Left cardiac atrium (tissue), 4 donors: ENCODE measurements around the gene RCAN2. TPM values are rescaled to one million over a fixed set of nuclear protein-coding genes. Genes with fewer than 3 reads are reported as not detected.
A peak's percentile ranks its signal among the peaks of the same experiment; 100 is the strongest.

Source experiments
- ATAC-seq, 2 donors: fragments of 200-7000 bp; cut with Tn5 transposase; one replicate each; pipeline ENCODE4 v1.9.1; 2020; ENCODE audit warnings: mild to moderate bottlenecking in 2 of 2, moderate library complexity in 2 of 2
- DNase-seq: peaks from one replicate; pipeline ENCODE4 v3.0.0-alpha.2; 2020
- intact Hi-C, 2 donors: fragments of 100-400 bp; cut with DNase I; formaldehyde crosslinking; loops; one replicate each; pipeline versions ENCODE4 v1.14.1 to v1.15.1; 2022 to 2023
- long read RNA-seq: library from polyadenylated mRNA; unstranded; transcript quantifications from one replicate; pipeline ENCODE4 v2.0.0, GENCODE V29; 2021
- total RNA-seq, 2 donors: library from RNA; stranded (reverse); fragmentation: NEBNext Ultra II Directional; extraction: Animal tissue kit (Norgen Biotek cat#: 25700); gene quantifications; one replicate each; pipeline ENCODE4 v1.2.1, GENCODE V29; 2021
- donor health status: DM: no; HTN: yes; CAD: no.
- donor health status: DM: no; HTN: yes; CAD: no; lungs with severe emphysema.
- donor health status: DM: yes; HTN: yes; CAD: no.
- donor health status: Dilated cardiomyopathy.

RCAN2 gene
- total RNA-seq, result 100 to 1,000 TPM; 112 to 152 TPM
- long read RNA-seq, partial matches to known transcripts, result 97 of 148 reads
- long read RNA-seq, other reads (novel, unspliced or antisense), result 51 of 148 reads

DNA sequence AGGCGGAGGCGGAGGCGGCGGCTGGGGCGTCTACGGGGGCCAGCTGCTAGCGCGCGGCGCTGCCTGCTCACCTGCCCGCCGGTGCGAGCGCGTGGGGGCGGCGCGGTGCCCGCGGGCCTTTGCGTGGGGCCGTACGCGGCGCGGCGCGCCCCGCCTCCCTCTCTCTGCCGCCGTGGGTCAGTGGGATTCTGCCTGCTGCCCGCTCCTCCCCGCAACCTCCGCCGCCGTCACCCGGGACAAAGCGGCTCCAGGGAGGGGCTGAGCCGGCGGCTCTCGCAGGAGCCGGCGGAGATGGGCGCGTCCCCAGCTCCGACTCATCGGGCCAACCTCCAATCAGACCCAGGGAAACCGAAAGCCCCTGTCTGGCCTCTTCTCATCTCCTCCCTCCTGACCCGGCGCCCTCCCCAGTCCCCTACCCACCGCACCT, at the start of gene RCAN2:
RCAN2 (minus strand) TSS at position 249 of the 427 bp plus-strand sequence.
- ATAC-seq (peak; percentile 91 to 95), DNase-seq (peak; percentile 75)
- intact Hi-C loops, result loop anchor here (5.0 to 10.0 kb wide), 4 partner anchors 69 to 136 kb away; no protein-coding TSS in a partner anchor

DNA sequence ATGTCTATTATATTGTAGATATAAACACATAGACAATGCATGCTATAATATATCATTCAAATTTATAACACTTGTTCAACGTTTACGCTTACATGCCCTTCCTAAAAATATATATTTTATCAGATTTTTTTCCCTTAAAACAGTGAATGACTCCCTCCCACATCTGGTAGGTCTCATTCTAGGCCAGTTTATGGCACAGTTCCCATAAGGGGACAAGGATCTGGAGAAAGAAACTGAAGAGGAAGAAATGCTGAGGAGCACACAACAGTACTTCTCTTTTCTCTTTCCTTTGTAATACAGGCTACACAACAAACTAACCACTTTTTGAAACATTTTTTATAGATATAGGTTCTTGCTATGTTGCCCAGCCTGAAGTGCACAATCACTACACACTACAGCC, 48.6 kb upstream of the RCAN2 start:
- ATAC-seq (no peak), DNase-seq (no peak)
- intact Hi-C loops, result no loop called here

DNA sequence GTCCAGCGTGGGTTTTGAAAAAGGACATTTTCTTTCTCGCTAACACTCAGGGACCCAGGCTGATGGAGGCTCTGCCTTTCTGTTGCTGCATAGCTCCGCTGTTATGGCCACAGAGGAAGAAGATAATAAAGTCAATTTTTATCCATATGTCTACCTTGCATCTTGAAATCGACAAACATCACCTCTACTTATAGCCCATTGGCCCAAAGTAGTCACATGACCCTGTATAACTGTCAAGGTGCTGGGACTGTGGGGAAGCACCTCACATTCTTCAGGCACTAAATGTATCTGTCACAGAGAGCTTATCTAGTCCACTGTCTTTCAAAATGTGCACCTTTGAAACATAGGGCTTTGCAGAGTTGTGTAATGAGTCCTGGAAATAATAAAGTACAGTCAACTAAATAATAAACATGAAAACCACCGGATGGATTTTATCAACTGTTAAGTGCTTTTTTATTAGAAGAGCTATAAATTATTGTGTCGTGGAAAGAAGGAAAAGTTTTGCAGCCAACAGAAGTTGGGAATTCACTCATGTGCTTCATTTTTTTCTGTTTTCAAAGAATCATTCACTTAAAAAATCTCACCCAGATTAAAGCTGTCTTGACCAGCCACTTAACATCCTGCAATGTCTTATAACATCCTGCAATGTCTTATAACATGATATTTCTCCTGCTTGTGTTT, 47.7 kb upstream of the RCAN2 start:
- ATAC-seq, result no peak

DNA sequence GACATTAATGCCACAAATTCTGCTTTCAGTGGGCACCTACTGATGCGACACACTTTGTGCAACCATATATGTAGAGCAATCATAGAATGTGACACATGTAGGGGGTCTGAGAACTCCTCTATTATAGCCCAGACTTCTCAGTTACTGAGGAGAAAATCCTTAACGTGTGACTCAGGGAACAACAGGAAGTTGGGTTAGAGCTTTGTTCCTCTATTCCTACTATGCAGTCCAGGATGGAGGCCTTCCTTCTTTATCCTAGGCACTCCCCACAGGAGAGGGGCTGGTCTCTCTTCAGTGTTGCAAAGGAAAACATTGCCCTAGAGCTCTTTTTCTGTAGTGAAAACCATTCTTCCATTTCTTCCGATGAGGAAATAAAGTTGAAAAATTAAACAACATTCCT, 39.6 kb upstream of the RCAN2 start:
- intact Hi-C loops, result no loop called here
- ATAC-seq, result no peak
- no peak for DNase-seq

More for the DNA sequence above, 47.7 kb upstream of the RCAN2 start:
- intact Hi-C loops, result no loop called here
- DNase-seq, result no peak

DNA sequence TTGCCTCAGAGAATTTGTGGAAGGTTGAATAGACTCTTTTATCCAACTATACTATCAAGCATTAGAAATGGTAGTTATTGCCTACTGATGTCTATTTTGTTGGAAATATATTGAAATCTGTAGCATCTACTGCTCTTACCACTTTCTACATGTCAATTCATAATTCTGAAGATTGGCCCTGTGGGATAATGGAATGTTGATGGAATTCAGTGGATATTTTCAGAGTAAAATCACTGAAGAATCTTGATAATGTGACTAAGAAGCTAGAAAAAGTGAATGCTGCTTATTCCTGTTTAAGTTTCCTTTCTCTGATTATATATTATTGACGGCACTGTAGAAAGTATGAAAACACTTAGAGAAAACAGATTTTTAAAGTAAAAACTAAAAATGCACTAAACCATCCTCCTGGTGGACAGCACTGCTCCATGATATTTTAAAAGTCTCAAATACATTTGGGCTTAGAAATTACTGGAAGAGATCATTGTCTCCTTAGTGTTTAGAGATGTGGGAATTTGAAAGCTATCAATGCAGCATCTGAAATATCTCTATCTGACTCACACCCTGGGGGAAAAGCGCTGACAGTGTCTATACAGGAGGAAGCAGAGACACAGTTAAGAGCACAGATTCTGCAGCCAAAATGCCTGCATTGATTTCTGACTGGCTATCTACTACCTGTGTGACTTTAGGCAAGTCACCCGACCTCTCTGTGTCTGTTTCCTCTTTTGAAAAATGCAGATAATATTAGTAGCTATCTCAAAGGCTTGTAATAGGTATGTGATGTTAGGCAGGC, 37.9 kb upstream of the RCAN2 start:
- no peak for DNase-seq
- ATAC-seq, result no peak
- intact Hi-C loops, result loop anchor here in 1 of 2 donors (10.0 kb wide), 1 partner anchor 56 kb away; no protein-coding TSS in a partner anchor

DNA sequence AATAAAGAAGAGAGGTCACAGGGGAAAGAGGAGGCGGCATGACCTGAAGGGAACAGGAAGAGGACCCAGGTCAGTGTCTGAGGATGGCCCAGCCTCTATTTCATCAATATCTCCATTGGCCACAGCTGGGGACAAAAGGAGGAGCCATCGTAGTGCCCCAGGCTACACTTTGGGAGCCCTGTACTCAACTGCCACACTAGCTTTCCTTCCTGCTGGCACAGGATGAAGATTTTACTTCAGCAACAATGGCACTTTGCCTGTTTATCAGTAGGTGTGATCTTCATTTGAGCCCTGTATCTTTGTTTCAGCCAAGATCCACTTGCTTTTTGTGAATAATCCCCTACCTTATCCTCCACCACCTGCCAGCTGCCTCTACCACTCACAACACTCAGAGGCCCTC, 35.4 kb upstream of the RCAN2 start:
- DNase-seq (no peak), ATAC-seq (no peak)
- intact Hi-C loops, result loop anchor here in 1 of 2 donors (10.0 kb wide), 1 partner anchor 58 kb away; no protein-coding TSS in a partner anchor

DNA sequence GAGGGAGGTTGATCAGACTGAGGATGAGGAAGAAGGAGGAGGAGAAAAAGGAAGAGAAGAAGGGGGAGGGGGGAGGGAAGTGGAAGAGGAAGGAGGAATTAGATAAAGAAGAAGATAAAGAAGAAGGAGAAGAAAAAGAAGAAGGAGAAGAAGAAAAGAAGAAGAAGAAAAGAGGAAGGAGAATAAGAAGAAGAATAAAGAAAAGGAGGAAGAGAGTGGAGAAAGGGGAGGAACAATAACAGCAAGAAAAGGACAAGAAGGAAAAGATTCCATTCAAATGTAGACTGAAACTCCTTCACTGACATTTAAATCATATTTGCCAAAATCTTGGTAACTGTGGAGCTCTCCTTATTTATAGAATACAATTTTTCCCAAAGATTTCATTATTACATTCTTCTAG, 34.3 kb upstream of the RCAN2 start:
- ATAC-seq (no peak), DNase-seq (no peak)
- intact Hi-C loops, result loop anchor here in 1 of 2 donors (10.0 kb wide), 1 partner anchor 59 kb away; no protein-coding TSS in a partner anchor

DNA sequence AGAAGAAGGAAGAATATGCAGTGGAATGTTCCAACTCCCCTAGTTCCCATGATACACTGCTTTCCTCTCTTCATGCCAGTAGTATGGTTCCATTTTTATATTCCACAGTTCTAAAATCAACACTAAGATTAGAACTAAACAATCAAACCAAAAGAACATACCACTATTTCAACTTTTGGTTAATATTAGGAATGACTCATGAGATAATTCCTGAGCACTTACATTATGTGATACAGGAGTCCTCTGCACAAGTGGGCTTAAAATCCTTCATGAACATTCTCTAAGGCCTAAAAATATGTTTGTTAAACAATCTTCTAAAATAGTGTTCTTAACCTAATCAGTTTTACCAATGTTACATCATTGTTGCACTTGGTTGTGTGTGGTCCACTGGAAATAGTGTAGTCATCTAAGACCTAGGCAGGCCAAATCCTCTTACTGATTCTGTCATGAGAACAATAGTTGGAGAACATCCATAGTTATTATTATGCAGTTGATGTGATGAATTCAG, 30.3 kb upstream of the RCAN2 start:
- intact Hi-C loops, result loop anchor here in 1 of 2 donors (10.0 kb wide), 1 partner anchor 63 kb away; no protein-coding TSS in a partner anchor
- ATAC-seq, result peak; percentile 55 to 72
- no peak for DNase-seq

DNA sequence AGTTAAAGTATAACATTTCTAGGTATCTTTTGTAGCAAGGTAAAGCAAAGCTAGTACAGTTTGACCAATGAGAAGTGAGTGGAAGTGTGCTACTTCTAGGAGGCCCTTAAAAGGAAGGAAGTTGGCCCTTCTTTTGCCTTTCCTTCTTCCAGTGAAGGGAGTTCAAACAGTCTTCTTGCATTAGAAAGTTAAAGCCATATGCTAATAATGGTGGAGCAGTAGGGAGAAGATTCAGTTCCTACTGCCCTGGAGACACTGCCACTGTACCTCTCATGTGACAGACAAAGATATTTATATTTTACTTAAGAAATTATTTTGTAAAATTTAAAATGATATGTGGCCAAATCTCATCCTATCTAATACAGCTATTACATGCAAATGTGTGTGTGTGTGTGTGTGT, 26.0 kb upstream of the RCAN2 start:
- no peak for DNase-seq
- intact Hi-C loops, result no loop called here
- no peak for ATAC-seq

DNA sequence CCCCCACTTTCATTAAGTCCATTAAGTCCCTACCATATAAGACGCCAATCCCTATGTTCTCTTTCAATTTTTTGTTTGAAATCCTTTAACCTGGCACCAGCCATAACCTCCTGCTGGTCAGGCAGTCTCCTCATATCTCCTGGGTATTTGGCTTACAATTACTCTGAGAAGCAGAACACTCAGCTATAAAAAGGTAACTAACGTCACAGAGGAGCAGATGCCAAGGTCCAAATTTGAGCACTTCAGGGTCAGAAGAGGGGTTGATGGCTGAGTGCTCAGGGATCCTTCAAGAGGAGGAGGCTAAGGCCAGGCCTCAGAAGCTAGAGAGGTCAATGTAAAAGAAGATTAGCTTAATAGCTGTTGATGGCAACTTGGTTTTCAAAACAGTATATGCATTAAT, 22.3 kb upstream of the RCAN2 start:
- ATAC-seq, result peak; percentile 46 to 73
- intact Hi-C loops, result no loop called here
- DNase-seq, result no peak

DNA sequence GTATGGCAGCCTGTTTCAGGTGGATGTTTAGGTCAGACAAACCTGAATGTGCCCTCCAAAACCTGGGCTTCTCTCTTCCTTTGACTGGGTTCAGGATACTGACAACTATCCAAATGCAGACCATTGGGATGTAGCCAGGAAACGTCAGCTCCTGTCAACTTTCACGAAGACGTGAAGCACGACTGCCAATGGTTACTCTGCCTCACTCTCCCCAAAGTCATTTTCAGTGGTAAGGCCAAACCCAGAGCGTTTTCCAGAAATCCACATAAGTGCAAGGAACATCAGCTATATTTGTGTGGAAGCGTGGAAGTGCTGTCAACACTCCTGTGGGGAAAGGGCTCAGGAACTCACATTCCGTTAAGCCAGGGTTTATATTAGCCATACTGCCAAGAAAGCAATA, 20.1 kb upstream of the RCAN2 start:
- intact Hi-C loops, result no loop called here
- DNase-seq, result peak; percentile 32
- ATAC-seq, result peak in 1 of 2 donors; percentile 47

DNA sequence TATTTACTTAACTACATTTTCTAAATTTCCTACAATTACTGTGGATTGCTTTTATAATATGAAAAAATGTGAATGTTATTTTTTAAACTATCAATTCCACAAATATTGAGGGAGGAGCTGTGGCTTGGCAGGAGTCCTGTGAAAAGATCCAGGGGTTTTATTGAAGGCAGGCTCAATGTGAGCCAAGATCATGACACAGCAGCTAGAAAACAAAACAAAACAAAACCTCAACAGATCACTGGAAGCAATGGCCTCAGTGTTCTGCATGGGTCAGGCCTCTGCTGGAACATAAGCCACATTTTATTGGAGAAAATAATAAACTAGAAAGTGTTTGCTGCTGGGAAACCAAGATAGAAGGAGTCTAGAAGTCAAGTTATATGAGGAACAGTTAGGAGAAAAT, 19.4 kb upstream of the RCAN2 start:
- intact Hi-C loops, result no loop called here

DNA sequence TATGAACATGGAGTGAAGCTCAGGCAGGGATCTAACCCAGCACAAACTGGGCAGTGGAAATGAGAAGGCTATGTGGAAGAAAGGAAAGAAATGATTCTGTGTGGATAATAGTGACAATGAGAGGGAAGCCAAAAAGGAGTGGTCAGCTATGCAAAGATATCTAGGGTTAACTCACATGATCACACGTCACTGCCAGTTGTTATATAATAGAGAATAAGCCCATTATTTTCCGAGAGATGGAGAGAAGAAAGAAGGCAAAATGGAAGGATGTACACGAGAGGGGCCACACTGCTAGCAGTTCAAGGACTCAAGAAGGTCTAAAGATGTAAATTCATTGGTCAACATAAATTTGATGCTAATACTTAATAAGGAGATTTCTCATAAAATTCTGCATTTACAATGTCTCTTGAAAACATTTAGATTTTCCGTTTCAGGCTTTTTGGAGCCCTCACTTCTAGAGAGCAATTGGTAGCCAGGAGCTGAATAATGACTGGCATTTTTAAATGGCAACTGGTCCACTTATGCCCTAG, 18.8 kb upstream of the RCAN2 start:
- no peak for ATAC-seq
- DNase-seq, result no peak
- intact Hi-C loops, result no loop called here

More for the DNA sequence above, 19.4 kb upstream of the RCAN2 start:
- peak; percentile 59 to 69 for ATAC-seq
- DNase-seq, result no peak

DNA sequence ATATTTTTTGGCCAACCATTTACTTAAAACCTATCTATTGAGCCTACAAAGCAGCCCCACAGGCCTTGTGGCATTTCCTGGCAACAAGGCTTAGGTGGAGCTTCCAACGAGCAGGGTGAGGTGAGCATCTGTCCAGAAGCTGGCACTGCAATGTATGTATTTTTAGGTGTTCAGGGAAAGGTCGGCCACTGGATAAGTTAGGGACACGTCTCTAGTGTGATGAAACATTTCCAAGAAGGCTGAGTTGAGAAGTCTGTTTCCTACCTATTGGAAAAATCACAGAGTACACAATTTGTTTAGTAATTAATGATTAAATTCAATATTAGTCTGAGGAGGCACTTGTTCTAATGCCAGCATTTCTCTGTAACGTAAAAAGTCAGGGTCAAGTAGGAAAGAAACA, 17.8 kb upstream of the RCAN2 start:
- DNase-seq, result no peak
- ATAC-seq, result no peak
- intact Hi-C loops, result no loop called here

DNA sequence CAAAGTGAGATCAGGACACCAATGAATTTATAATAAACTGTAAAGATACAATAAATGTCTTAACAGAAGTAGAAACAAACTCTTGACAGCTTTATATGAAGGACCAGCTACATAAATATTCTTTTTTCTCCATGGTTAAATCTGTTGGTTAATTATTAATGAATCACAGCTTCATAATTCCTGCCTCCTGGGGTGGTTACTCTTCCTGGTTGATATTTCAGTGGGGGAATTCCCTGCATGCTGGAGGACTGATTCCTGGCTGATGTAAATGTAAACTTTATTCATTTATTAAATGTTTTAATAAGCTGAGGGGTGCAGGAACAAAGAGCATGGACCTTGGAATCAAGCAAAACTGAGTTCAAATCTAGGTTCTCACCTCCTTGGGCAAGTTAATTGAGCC, 16.2 kb upstream of the RCAN2 start:
- DNase-seq, result no peak
- no peak for ATAC-seq
- intact Hi-C loops, result no loop called here

DNA sequence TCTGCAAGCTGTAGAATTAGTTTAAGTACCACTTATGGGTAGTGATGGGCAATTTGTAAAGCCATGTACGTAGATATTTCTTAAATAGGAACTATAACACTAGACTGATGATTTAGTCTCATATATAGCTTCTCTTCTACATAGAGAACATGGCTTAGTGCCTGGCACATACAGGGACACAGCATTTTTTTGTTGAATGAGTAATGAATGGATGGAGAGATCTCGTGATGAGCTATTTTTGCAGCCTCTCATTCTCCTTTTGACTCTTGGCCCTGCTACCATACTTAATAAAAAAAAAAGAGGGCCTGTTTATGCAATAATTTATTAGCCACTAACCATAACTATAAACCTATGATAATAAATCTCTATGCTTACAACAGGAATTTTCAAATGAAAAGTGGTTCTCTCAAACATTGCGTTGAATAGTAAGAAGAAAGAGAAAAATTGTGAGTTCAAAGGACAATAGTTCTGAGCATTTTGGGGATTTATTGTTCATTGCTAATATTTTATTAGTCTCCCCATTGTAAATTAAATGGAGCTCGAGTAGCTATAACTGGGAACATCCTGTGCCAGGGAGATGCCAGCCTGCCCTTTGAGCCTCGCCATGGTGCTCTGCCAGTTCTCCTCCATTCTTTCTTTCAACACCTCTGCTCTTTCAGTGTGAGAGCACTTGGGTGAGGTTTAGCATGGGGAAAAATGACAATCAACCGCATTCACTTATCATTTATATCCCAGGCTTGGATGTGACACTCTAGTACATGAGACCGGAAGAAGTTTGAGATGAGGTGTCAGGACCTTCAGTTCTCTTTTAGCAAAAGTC, 14.7 kb upstream of the RCAN2 start:
- ATAC-seq, result peak; percentile 82 to 83
- DNase-seq, result peak; percentile 38
- intact Hi-C loops, result no loop called here

DNA sequence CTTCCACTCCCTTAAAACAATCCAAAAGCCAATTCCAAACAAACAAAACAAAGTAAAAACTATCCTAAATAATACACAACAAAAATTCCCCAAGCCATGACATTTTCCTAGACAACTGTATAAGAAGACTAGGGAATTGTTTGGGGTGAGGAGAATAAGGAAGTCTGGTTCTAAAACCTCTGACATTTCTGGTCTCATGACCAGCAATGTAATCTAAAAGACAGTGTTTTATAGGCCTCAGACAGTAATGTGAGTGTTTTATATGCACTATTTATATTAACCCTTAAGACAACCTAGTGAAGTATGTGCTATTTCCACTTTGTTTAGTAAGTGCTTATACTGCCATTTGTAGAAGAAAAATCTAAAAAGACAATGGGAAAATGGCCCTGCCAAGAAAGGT, 13.0 kb upstream of the RCAN2 start:
- ATAC-seq (no peak), DNase-seq (no peak)
- intact Hi-C loops, result no loop called here

DNA sequence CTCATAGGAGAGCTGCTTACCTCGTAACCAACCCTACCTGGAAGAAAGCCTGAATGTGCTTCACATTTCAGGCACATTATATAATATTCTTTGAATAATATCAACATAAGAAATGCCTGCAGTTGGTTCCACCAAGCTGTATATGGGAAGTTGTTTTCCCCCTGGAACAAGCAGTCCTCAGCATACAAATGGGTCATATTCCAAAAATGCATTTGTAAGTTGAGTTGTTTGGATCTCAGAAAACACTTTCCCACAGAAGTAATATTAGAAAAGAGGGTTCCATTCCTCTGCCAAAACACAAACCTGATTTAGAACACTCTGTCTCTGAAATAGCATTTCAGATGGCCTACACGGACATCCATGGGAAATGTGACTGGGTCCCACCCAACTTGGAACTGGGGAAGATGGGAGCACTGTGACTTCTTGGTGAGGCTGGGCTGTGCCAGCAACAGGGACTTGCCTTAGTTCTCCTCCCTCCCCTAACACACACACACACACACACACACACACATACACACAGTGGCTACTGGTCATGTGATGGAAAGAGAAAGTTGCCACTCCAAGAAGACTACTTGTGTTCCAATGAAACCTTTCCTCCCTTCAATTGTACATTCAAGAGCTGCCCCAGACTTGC, 11.4 kb upstream of the RCAN2 start:
- DNase-seq (no peak), ATAC-seq (peak in 1 of 2 donors; percentile 28)
- intact Hi-C loops, result no loop called here
